T follicular helper cell (primary cell): ENCODE data around the gene TJP3.

ENCODE experiments used
- DNase-seq: peaks from one replicate; pipeline ENCODE4 v3.0.0-alpha.2; 2020; ENCODE audit warnings: low read depth

Gene TJP3

DNA sequence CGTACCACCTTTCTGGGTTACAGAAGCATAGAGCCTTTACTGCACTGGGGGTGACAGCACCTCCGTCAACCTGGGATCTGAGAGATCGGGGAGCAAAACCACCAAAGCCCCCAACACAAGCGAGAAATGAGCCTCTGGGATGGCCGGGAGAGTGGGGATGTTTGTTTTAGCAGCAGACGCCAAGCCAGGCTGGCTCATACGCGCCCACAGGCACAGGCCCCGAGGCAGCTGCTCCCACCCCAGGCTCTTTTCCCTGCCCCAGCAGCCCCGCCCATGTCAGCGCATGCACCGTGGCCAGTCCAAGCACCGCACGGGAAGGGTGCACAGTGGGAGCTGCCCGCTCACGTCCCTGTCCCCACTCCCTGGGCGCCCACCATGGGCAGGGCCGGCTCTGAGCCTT, 16.5 kb upstream of the TJP3 start:
- DNase-seq = no peak

DNA sequence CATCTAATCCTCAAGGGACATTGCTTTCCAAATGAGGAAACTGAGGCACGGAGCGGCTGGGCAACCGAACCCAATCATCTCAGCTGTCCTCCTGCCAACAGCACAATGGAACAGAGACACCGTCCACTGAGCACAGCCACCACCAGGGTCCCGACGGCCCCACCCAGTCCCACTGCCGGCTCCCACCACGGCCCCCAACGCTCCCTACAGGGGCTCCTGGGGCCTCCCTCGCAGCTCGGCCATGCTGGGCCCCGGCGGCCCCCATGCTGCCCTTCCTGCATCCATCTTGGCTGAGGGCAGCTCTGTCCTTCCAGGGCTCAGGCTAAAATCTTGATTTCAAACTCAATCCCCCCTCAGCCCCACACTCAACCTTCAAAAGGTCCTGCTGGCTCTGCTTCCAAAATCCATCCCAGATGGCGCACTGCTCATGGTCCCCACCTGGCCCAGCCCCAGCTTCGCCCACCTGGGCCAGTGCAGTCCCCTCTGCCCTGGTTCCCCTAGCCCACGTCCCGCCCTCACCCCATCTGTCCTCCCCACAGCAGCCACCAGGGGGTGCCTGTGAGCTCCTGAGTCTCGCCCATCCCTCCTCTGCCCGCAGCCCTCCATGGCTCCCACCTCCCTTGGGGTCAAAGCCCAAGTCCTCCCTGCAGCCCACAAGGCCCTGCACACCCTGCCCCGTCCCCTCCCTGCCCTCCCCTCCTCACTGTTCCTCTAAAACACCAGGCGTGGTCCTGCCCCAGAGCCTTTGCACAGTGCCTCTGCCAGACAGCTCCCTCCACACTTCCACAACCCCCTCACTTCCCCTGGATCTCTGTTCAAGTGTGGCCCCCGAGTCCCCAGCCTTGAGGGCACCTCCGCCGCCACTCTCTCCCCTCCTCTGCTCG, 15.8 kb upstream of the TJP3 start:
- DNase-seq = peak; percentile 41

DNA sequence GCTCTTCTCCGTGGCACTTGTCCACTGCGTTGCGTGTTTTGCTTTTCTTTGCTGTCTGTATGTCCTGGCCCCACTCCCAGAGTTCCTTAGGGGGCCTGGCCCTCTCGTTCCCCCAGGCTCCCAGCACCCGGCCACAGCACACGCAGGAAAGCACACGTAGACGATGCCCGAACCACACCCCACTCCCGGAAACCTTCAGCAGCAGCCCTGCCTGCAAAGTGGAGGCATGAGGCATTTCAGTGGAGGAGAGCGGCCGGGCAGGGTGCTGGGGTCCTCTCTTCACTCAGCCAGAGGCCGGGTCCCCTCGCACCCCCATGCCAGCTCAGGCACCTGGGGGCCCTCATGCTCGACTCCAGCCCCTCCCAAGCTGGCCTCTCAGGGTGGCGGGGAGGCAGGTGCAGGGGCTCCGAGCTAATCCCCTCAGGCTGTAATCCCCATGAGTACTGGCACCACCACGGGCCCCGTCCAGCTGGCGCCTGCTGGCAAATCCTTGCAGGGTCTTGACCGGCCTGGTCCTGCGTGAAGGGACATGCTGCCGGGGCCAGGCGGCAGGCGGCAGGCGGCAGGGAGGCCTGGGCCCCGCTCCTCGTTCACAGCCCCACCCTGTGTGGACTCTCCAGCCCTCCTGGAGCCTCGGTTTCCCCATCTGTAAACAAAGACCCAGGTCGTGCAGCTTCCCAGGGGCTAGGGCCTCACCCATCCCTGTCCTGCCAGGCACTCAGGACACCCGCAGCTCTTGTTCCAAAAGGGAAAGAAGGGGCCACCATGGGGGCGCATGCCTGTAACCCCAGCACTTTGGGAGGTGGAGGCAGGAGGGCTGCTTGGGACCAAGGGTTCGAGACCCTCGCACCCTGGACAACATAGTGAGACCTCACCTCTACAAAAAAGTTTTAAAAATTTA, 14.9 kb upstream of the TJP3 start:
- no peak for DNase-seq

DNA sequence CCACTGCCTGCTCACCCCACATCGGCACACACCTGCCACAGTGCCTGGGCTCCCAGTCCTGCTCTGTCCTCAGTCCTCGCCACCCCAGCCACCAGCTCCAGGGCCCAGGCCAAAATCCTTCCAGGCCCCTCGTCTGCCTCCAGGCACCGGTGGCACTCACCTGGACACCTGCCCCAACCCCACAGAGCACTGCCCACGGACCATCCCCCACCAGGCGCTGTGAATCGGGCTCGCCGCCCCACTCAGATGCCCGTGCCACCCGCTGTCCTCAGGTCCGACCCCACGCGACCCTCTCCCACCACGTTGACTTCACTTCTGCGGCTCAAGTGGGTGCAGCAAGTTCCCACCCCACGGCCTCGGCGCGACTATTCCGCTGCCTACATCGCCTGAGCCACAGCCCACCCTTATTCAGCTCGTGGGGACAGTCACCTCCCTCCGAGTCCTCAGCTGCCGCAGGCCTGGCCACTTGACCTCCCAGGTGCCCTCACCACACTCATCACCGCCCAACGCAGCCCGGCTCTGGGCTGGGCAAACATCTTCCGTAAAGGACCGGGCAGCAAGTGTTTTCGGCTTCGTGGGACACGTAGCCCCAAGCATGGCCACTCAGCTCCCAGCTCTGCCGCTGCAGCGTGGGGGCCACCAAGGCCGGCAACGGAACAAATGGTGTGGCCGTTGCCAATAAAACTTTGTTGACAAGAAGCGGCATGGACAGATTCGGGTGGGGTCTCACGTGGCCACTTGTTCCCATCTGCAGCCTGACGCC, 13.6 kb upstream of the TJP3 start:
- DNase-seq = no peak

DNA sequence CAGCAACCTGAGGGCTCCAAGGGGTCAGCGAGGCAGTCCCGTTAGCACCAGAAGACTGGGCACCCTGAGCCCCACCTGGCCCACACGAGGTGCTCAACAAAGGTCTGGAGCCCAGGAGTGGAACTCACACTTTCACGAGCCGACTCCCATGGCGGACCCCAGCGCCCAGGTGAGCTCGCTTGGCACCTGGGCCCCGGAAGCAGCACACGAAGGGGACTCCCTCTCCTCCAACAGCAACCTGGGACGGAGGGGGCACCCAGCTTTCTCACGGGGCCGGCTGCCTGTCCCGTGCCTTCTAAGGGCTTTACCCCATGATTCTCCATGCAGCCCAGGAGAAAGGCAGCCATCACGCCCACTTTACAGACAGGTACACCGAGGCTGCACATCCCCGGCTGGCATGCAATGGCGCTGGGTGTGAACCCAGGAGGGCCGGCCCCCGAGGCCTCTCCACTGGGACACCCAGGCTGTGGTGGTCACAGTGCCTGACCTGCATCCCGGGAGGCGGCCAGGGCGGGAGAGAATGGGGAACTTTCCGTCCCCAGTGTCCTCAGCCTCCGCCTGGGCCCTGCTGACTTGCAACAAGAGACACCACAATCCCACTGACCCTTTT, 13.0 kb upstream of the TJP3 start:
- DNase-seq = no peak

DNA sequence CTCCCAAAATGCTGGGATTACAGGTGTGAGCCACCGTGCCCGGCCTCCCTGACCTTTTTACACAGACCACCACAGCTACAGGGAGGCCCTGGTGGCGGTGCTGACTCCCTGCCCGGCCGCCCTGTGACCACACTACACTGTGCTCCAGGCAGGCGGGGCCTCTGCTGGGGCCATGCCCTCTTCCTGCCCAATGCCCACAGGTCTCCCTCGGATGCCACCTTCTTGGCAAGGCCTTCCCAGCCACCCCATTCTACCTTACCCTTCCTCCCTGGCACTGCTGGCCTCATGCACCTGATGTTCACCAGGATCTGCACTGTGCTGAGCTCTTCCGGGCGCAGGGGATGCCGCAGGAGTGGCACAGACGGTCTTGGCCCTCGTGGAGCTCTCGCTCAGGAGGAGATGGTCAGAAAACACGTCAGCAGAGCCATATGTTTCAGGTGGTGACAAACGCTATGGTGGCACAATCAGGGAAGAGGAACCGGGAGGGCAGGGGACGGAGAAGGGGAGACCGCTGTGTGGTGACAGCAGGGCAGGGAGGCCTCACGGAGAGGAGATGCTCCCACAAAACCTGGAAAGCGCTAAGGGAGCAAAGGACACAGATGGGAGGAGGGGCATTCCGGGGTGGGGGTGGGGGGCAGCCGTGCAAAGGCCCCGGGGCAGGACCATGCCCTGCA, 12.1 kb upstream of the TJP3 start:
- DNase-seq = no peak

DNA sequence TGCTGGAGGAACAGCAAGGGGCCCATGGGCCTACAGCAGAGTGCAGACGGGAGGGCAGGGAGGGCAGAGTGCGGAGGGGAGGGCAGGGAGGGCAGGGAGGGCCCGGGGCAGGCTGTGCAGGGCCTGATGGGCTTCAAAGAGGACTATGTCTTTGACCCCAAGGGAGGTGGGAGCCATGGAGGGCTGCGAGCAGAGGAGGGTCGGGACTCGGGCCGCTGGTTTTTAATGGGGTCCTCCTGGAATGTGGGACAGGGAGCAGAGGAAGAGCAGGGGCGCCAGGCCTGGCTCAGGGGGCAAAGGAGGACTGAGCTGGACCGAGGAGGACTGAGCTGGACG, 11.6 kb upstream of the TJP3 start:
- no peak for DNase-seq

DNA sequence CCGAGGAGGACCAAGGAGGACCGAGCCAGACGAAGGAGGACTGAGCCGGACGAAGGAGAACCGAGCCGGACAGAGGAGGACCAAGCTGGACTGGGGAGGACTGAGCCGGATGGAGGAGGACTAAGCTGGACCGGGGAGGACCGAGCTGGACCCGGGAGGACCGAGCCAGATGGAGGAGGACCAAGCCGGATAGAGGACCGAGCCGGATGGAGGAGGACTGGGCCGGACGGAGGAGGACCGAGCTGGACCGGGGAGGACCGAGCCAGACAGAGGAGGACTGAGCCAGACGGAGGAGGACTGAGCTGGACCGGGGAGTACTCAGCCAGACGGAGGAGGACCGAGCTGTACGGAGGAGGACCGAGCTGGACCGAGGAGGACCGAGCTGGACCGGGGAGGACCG, 11.1 kb upstream of the TJP3 start:
- no peak for DNase-seq

DNA sequence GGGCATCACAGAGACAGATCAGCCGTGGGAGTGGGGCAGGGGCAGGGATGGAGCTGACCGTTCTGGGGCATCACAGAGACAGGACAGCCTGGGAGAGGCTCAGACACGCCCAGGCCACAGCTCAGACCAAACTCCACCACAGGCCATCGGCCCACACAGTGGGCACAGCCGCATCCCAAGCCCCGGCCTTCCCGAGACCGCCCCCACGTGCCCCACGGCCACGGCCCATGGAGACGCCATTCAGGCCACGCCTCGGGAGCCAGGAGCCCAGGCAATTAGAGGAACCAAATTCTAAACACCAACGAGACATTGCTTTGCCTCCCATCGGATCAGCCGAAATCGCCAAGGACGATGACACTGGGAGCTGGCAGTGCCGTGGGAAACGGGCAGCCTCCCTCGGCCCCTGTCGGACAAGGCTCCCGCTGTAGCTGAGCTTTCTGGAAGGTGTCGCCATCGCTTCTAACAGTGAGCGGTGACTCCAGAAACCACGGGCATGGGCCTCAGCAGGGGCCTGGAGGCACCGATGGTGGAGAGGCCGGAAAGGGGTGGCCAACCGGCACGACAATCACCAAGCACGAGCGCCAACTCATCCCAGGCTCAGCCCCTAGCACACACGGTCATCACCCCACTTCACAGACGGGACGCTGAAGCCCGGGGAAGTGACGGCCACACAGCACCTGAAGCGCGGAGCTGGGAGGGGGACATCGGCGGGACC, 10.4 kb upstream of the TJP3 start:
- no peak for DNase-seq

DNA sequence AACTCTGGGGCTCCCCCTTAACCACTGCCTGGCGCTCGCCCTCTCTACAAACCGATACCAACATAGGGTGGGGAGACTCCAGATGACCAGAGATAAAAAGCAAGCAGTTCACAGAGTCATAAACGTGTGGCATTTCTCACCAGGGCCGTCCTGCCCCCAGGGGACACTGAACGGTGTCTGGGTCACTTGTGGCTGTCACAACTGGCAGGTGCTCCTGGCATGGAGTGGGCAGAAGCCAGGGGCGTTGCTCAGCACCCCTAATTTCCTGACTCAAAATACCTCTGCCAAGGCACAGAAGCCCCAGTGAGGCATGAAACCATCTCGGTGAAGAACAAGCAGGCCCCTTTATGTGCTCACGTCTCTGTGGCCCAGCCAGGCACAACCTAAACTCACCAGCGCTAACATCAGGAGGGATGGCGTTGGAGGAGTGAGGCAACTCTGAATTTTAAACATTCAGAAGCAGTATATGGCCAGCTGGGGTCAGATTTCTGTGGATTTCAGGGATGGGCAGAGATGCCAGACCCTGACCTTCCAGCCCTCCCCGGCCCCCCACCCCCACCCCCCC, 9.7 kb upstream of the TJP3 start:
- no peak for DNase-seq

DNA sequence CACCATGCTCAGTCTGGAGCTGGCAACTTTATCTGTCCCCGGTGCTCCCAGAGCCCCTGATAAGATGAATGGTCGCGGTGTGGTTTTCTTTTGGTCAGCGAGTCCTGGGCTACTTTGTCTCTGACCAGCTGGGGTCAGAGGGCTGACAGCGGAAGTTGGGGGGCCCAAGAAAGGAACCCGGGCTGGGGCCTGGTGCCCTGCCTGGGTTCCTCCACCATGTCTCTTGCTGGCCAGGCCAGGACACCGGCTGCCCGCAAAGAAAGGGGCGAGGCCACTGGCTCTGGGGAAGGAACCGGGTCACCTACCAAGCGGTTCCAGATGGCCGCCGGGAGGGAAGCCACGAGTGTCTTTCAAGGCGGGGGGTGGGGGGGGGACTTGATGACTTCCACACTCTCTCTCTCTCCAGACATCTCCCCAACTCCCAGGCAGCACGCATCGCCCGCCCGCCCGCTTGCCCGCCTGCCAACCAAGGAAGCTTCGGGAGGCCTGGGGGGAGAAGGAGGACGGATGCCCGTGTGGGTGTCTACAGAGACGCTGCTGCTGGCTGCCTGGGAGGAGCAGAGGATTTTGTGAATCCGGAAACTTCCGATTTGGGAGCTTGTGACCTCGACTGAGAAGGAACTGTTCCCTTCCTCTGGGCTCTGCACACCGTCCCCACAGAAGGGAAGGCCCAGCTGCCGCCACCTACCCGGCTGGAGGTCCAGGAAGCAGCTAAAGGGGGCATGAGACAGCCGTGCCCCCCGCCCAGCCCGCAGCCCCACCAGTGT, 9.0 kb upstream of the TJP3 start:
- DNase-seq = no peak

DNA sequence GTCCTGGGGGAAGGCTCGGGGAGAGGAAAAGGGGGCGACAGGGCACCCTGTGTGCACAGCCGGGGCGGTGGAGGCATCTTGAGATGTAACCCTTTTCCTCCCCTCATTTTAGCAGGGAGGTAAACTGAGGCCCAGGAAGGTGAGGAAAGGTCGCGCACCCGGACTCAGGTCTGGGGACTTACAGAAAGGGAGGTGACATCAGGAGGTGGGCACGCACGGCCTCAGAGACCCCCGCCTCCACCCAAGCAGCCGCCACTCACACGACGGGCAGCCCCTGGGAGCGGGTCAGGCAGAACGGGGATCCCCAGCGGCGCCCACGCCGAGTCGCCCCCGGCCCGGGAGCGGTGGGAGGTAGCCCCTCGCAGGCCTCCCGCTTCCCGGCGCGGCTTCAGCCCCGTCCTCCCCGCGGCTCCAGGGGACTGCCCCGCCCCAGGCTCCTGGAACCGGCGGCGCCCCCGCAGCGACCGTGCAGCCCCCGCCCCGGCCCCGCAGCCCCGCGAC, 8.4 kb upstream of the TJP3 start:
- no peak for DNase-seq

DNA sequence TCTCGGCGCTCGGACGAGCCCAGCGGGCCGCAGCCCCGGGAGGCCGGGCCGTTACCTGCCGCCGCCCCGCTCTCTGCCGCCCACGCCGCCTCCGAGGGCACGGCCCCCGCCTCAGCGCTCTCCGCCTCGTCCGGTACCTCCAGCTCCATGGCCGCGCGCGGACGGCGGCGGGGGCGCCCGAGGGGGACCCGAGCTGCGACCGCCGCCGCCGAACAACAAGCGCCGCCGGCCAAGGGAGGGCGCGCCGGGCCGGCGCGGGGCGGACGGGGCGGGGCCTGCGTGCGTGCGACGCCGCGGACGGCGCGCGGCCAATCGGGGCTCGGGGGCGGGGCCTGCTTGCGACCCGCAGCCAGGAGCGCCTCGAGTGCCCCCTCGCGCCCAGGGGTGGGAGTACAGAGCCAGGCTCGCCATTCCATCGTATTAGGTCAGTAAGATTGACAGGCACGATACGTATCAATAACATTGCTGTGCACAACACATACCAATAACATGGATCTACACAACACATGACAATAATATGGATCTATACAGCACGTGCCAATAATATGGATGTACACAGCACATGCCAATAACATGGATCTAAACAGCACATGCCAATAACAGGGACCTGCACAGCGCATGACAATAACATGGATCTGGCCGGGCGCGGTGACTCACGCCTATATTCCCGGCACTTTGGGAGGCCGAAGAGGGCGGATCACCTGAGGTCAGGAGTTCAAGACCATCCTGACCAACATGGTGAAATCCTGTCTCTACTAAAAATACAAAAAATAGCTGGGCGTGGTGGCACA, 7.7 kb upstream of the TJP3 start, which contains the start of gene PIP5K1C:
Gene PIP5K1C (minus strand): TSS at position 227 of the 791 bp plus-strand sequence. CDS start 78 bp downstream, at position 149.
- peak; percentile 90 for DNase-seq

DNA sequence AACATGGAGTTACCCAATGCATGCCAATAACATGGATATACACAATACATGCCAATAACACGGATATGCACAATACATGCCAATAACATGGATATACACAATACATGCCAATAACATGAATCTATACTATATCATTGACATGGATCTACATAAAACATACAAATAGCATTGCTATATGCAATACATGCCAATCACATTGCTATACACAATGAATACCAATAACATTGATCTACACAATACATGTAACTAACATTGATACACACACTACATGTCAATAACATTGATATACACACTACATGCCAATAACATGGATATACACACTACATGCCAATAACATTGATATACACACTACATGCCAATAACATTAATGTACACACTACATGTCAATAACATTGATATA, 7.0 kb upstream of the TJP3 start:
- no peak for DNase-seq

DNA sequence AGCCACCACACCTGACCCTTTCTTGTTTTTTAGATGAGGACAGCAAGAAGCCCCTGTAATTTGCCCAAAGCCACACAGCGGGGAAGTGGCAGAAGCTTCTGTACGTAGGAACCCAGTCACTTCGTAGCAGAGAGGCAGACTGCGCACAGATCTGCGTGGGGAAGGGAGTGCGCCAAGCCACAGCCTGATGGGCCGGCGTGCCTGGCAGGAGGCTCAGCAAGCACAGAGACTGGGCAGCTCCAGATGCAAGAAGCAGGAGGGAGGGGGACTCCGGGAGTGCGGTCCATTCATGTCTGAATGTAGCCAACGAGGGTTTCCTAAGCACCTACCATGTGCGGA, 347 bp upstream of the TJP3 start:
- DNase-seq = no peak

DNA sequence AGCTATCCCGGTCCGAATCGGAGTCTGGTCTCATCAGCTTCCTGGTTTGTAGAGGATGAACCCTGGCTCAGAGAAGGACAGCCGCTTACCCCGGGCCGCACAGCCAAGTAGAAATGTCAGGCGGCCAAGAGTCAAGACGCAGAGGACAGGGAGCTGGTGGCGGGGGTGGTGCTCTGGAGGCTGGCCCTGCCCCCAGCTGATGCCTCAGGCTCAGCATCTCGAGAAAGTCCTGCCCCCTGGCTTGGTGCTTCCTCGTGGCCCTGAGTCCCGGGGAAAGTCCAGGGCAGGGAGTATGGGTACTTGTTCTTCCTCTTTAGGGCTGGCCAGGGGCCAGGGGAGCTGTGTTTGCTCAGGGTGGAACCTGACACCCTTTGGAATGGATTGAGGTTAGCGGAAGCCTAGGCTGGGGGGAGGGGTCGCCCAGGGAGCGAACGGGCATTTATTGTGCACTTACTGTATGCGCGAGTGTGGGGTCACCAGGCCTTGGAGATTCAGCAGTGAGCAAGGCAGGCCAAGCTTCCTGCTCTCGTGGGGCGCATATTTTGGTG, 2.2 kb downstream of the TJP3 start:
- DNase-seq = no peak

DNA sequence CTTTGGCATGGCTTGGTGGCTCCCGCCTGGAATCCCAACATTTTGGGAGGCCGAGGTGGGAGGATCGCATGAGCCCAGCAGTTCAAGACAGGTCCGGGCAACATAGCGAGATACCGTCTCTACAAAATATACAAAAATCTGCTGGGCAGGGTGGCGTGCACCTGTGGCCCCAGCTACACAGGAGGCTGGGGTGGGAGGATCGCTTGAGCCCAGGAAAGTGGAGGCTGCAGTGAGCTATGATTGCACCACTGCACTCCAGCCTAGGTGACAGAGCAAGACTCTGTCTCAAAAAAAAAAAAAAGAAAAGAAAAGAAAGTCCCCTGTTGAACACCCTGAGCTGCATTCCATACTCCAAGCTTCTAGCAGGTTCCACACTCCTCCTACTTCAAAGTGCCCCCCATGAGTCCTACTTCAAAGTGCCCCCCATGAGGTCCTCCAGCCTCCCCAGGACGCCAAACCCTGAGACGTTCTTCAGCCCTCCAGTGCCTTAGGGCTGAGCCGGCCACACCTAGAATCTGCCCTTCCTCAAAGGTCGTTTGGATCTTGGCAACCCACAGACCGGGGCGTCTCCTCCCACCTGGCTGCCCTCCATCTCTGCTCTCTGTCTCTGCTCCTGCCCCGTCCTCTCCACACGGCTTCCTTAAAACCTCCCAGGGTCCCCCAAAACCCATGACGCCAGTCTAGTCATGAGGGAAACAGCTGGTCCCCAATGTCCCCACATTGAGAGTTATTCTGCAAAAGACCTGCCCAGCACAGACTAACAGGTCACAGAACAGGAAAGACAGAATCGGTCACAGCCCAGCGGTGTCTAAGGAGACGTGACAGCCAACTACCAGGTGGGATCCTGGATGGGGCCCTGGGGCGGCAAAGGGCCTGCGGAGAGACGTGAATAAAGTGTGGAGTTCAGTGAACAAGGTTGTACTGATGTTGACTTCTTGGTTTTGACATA, 4.8 kb downstream of the TJP3 start:
- DNase-seq = no peak
